A549 treated with CpdA at 1 μM for 4 hours (cell line): ENCODE results near the gene CUL4B. TPM values are rescaled to one million over a fixed set of nuclear protein-coding genes. Genes with fewer than 3 reads are reported as not detected.

ENCODE experiments used
- total RNA-seq: library from RNA; stranded (reverse); fragments of 200-300 nt; extraction: Qiagen RNA extraction; gene quantifications from 5 replicates; pipeline ENCODE4 v1.2.3, GENCODE V29; 2022; ENCODE audit warnings: low read depth

The CUL4B gene
- total RNA-seq: 32.2 to 47.9 TPM (median 38.6 TPM) in 5 replicates

DNA sequence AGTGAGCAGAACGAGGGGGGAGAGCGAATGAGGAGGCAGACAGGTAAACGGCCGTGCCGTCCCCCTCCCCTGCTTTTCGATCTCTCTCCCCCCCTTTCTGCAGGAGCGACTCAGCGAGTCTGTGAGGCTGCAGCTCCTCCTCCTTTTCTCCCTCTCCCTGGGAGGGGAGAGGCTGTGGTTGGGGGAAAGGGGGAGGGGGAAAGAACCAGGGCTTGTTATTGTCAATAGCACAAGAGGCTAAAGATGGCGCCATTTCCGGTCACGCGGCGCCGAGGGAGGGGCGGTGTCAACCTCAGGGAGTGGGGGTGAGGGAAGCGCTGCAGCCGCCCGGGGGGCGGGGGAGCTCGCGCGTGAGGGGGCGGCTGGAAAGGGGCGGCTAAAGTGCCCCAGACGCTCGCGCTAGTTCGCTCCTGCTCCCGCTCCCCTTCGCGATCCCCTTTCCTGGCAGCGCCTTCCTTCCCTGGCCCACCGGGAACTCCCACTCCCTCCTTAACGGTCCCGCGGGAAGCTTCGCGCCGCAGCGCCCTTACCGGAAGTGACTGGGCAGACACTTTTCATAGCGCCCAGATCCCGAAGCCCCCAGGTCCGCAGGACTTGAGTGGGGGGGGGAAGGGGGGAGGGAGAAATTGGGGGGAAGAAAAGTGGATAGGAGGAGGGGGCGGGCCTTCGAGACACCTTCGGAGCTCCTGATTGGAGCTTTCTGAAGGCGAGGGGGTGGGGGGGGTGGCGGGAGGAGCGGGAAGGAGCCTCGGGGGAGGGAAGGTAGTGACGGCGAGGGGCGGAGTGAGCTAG is at the start of gene CUL4B:
Gene CUL4B (minus strand): TSS at position 121 of the 792 bp plus-strand sequence. CDS start 324 bp downstream, outside the sequence.

DNA sequence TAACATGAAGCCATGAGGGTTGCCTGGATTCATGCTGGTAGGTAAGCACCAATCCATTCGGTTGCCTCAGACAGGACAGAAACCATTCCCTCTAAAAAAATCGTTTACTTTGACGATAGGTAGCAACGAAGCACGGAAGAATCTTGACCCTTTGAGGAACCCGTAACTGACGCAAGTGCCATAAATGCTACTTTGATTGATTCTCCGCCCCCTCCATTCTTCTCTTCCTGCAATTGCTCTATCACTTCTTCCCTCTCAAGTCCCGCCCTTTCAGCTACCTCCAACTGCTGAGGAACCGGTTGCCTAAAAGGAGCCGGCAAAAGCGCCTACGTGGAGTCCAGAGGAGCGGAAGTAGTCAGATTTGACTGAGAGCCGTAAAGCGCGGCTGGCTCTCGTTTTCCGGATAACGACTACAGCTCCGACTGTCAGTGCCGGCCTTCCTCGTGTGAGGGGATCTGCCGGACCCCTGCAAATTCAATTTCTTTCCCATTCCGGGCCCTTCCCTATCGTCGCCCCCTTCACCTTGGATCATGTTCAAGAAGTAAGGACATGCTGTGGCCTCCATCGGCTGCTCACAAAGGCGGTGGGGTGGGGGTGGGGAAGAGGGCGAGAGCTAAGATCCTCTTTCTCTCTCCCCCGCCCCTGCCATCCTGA is 43.1 kb upstream of the CUL4B start, which contains the start of gene MCTS1:
Gene MCTS1 (plus strand): TSS at position 395 of the 654 bp plus-strand sequence. CDS start 136 bp downstream, at position 531.

Other genes with a start within 250 kb of the CUL4B start
- gene TMEM255A, start 249.5 kb downstream of the CUL4B start, total RNA-seq: 0.06 to 0.15 TPM (median 0.10 TPM) in 5 replicates
- gene ATP1B4, start 198.9 kb downstream of the CUL4B start, total RNA-seq: 0.01 TPM in 1 of 5 replicates, not detected in the others
- 80.7 to 104 TPM (median 93.2 TPM) in 5 replicates for gene LAMP2, start 91.7 kb downstream of the CUL4B start, total RNA-seq
- gene MCTS1, start 43.1 kb upstream of the CUL4B start, total RNA-seq: 91.5 to 106 TPM (median 92.8 TPM) in 5 replicates
- gene C1GALT1C1, start 69.1 kb upstream of the CUL4B start, total RNA-seq: 29.8 to 37.6 TPM (median 32.5 TPM) in 5 replicates